WI38 (cell line): ENCODE data around the gene RBM47.

Experiments
- H3K4me3 ChIP-seq: 2 replicates; pipeline ENCODE4 v1.5.1; 2011; ENCODE audit warnings: low read depth, mild to moderate bottlenecking, control low read depth, low read length
- CTCF ChIP-seq: IDR thresholded peaks from 2 replicates; pipeline ENCODE4 v1.5.1; 2012; ENCODE audit warnings: low read depth, mild to moderate bottlenecking, control low read depth, low read length

The RBM47 gene

GRCh38 chr4:40601641-40602040 lies 28.0 kb downstream of the RBM47 start:
- no peak overlapping the region for H3K4me3 ChIP-seq
- TF ChIP-seq CTCF, result no peak

- no peak for TF ChIP-seq CTCF
- no peak overlapping the region for H3K4me3 ChIP-seq
Observed at GRCh38 chr4:40600850-40601249, 28.8 kb downstream of the RBM47 start.

GRCh38 chr4:40599431-40599830 lies 30.2 kb downstream of the RBM47 start:
- H3K4me3 ChIP-seq, result no peak overlapping the region
- no peak for TF ChIP-seq CTCF

- H3K4me3 ChIP-seq, result no peak overlapping the region
- TF ChIP-seq CTCF, result no peak
Observed at GRCh38 chr4:40596522-40596921, 33.1 kb downstream of the RBM47 start.

GRCh38 chr4:40595981-40596380 lies 33.7 kb downstream of the RBM47 start:
- no peak overlapping the region for H3K4me3 ChIP-seq
- TF ChIP-seq CTCF, result no peak

- no peak overlapping the region for H3K4me3 ChIP-seq
- TF ChIP-seq CTCF, result no peak
Observed at GRCh38 chr4:40594261-40595178, 35.1 kb downstream of the RBM47 start.

GRCh38 chr4:40592034-40592433 lies 37.6 kb downstream of the RBM47 start:
- TF ChIP-seq CTCF, result no peak
- no peak overlapping the region for H3K4me3 ChIP-seq
